GM12891 (cell line): ENCODE results near the gene VWDE.

Source experiments
- POLR2A ChIP-seq: IDR thresholded peaks from 2 replicates; pipeline ENCODE4 v1.6.1; 2011; ENCODE audit warnings: low read depth, low read length, control low read depth
- POLR2AphosphoS5 ChIP-seq: IDR thresholded peaks from 2 replicates; pipeline ENCODE4 v1.6.1; 2011; ENCODE audit warnings: low read depth, low read length, control low read depth

- TF ChIP-seq POLR2A (no peak), POLR2AphosphoS5 (no peak)
These were observed 100.6 kb downstream of the VWDE start for GRCh38 chr7:12303062-12303461.
